ENCODE data around the gene POU5F1.
"Not testable (repeated sequence)": the region's sequence is repeated elsewhere in the genome, so short reads cannot be mapped to it uniquely, and the experiment has no call there.

Gene POU5F1

DNA sequence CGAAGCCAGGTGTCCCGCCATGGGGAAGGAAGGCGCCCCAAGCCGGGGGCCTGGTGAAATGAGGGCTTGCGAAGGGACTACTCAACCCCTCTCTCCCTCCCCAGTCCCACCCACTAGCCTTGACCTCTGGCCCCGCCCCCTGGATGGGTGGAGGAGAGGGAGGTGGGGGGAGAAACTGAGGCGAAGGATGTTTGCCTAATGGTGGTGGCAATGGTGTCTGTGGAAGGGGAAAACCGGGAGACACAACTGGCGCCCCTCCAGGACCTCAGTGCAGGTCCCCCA lies at the start of gene POU5F1:
Gene POU5F1, minus strand, starts transcription at position 83 of the 282 bp plus-strand sequence. Its CDS starts 62 bp downstream, at position 21.
- no peak for DNase-seq

GRCh38 chr6:31216208-31216898 lies 45.9 kb upstream of the POU5F1 start:
- DNase-seq = no peak

DNA sequence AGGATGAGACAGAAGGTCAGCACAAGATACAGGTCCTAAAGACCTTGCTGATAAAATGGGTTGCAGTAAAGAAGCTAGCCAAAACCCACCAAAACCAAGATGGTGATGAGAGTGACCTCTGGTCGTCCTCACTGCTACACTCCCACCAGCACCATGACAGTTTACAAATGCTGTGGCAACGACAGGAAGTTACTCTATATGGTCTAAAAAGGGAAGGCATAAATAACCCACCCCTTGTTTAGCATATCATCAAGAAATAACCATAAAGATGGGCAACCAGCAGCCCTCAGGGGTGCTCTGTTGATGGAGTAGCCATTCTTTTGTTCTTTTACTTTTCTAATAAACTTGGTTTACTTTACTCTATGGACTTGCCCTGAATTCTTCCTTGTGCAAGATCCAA lies 44.7 kb upstream of the POU5F1 start:
- not testable (repeated sequence) for DNase-seq

DNA sequence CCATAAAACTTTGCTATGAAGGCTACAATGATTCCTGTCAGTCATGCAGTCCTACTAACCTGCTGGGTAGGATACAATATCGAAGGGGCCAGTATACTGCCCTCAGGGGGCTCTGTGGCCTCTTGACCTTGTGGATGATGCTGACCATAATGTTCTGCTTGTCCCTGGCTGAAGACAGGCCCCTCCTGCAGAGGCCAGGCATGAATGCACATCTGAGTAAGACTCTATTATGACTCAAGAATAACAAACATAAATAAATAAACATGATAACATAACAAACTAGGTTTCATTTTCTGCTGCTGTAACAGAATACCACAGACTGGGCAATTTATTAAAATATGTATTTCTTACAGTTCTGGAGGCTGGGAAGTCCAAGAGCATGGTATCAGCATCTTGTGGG lies 44.0 kb upstream of the POU5F1 start:
- DNase-seq = no peak

- no peak for DNase-seq
These were observed 40.5 kb upstream of the POU5F1 start for GRCh38 chr6:31210741-31211532.

DNA sequence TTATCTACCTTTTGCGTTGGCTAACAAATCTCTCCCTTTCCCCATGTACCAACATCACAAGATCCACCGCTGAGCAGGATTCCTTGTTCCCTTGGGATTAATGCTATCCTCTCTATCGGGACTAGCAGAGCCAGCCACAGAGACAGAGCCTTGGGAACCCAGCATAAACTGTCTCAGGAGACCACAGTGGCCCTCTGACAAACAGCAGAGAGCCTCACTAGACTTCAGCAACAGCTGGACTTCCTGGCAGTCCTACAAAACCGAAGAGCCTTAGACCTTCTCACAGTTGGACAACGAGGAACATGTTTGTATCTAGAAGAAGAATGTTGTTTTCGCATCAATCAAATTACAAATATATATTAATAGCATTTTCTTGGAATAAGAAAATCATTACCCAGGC lies 39.6 kb upstream of the POU5F1 start:
- DNase-seq = no peak

DNA sequence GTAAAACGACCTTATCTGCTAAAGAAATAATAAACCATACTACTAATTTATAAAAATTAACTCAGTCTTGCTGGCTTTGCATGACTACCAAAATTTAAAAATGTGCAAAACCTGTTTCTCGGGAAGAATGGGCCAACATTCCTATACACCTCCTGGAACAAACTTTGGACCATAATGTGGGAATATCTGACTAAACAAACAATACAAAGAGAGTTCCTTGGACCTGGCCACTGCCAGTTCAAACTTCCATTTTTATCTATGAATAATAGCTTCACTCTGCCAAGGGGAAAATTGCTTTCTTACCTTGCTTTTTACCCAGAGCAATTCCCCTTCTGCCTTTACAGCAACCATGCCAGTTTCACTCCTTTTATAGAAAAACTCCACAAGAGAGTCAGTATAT lies 38.7 kb upstream of the POU5F1 start:
- no peak for DNase-seq

DNA sequence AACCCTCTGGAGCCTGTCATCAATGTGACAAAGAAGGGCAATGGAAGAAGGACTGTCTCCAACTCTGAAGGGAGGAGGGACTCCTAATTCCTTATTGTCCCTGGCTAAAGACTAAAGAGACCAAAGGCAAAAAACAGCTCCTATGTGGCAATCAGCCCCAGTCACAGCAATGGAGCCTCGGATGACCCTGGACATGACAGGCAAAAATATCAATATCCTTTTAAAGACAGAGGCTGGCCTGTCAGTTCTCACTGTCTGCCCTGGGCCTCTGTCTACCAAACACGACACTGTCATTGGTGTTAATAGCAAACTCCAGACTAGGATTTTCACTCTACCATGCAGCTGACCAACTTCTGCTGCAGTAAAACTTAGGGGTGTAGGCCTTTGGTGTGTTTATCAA lies 38.0 kb upstream of the POU5F1 start:
- no peak for DNase-seq

GRCh38 chr6:31205638-31206037 lies 35.2 kb upstream of the POU5F1 start:
- no peak for DNase-seq

GRCh38 chr6:31204751-31205145 lies 34.3 kb upstream of the POU5F1 start:
- no peak for DNase-seq

- peak; percentile 73 for DNase-seq
These were observed 33.0 kb upstream of the POU5F1 start for GRCh38 chr6:31203345-31203979.

GRCh38 chr6:31202259-31203166 lies 32.0 kb upstream of the POU5F1 start:
- DNase-seq = no peak

GRCh38 chr6:31199105-31199452 lies 28.6 kb upstream of the POU5F1 start:
- not testable (repeated sequence) for DNase-seq

DNA sequence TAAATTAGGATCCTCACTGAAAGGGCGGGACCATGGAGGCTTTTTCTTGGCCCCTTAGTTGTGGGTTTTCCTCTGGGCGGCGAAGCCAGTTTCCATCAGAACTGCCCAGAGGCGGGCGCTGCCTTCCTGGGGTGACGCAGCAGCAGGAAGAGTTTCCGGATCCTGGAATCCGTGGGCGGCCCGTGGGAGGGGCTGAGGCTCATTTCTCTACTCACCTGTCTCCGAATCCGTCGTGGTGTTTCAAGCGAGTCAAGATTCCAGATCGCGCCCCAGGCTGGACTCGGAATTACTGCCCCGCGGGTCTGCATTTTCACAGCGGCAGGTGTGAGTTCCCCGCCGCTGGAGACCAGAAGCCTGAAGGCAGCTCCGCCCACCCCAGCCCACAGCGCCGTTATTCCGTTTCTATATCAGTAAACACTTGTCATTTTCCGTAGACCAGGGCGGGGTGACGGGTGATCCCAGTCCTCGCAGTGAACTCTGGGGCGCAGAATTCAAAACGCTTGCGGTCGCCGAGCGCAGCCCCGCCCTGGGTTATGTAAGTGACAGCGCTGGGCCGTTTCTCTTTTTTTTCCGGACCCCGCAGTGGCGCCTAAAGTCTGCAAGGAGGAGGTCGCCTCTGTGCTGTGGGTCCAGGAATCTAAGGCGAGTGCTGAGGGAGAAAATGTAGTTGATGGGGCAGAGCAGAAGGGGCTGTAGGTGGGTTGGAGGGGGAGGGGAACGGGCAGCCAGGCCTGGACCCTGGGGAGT lies 27.2 kb upstream of the POU5F1 start:
- DNase-seq = peak; percentile 71

GRCh38 chr6:31196251-31197022 lies 26.0 kb upstream of the POU5F1 start:
- DNase-seq = not testable (repeated sequence)

- DNase-seq = not testable (repeated sequence)
These were observed 25.0 kb upstream of the POU5F1 start for GRCh38 chr6:31195308-31195979.

GRCh38 chr6:31194061-31194834 lies 23.8 kb upstream of the POU5F1 start:
- DNase-seq = no peak

DNA sequence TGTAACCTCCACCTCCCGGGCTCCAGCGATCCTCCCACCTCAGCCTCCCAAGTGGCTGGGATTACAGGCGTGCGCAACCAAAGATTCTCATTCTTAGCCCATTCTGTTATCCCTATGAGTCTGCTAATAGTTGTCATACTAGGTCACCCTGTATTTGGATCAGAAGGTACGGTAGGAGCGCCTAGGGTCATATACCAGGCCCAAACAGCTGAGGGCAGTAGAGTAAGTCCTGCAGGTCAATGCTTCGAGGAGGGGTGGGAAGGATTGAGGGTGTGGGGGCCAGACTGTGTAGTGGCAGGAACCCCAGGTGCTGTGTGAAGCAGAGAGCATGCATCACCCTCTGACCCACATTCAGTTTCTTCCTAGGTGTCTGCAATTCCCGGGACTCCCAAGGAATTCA lies 22.7 kb upstream of the POU5F1 start:
- no peak for DNase-seq

GRCh38 chr6:31192431-31193105 lies 22.1 kb upstream of the POU5F1 start:
- DNase-seq = peak; percentile 69

DNA sequence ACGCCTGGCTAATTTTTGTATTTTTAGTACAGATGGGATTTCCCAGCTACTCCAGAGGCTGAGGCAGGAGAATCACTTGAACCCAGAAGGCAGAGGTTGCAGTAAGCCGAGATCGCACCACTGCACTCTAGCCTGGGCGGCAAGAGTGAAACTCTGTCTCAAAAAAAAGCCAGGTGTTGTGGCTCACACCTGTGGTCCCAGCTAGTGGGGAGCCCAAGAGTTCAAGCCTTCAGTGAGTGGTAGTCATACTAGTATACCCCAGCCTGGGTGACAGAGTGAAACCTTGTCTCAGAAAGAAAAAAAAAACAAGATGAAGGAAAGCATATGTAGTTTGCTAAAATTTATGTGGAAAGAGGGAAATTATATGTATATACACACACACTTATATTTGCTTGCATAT lies 20.0 kb upstream of the POU5F1 start:
- DNase-seq = no peak
